HCEC 1CT (cell line): ENCODE results near the gene GRIP2.

ENCODE experiments used
- DNase-seq: peaks from one replicate; pipeline ENCODE4 v3.0.0-alpha.2; 2017

Gene GRIP2

DNA sequence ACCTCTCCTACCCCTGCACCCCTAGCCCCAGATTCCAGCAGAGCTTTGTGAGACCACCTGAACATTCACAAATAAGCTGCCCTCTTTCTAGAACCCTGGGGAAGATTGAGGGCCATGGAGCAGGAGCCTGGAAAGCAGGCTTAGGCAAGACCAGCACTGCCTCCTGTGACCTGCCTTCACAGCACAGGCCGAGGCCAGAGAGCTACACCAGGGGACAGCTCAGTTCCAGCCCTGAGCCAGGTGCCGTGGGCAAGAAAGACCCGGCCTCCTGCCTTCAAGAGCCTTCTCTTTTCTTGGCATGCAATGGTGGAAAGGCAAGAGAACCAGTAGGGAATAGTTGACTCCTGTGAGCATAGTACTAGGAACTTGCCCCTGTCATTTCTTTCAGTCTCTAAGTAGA is 89.6 kb downstream of the GRIP2 start:
- DNase-seq: no peak

DNA sequence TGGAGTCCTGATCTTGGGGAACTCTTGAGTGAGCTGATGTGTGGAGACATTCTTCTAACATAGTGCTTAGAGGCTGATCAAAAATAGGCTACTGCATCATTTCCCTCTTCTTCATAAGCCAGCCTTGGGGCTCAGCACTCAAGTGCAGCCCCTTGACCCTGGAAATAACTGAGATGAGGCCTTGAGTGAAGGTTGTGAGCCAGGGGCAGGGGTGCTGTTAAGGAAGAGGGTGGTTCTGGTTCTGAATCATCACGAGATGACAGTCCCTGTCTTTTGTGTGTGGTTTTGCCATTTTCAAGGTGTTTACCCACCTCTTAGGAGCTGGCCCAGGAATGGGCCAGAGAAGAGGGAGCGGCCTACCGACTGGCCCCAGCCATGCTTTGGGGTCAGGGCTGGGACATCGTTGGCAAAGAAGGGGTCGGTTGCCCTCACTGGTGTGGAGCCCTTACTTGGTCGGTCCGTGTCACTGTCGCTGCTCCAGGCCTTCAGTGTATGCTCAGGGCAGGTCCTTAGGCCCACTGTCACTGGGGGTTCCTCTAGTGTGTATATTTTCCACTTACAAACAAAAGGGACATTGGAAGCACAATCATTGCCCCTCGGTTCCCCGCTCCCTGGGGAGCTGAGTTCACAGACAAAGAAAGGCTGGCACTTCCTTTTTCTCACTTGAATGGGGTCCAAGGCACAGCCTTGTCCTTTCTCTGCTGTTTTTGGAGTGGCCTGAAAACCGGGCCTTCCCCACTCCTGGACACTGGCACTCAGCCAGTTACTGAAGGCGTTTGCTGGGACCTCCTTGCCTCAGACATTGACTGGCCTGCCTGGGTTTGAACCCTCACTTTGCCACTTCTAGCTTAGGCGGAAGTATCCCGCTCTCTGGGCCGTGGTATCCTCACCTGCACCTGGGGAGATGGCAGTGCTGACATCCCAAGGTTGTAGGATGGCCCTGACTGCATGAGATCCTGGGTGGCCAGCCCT is 91.1 kb downstream of the GRIP2 start:
- DNase-seq: no peak

DNA sequence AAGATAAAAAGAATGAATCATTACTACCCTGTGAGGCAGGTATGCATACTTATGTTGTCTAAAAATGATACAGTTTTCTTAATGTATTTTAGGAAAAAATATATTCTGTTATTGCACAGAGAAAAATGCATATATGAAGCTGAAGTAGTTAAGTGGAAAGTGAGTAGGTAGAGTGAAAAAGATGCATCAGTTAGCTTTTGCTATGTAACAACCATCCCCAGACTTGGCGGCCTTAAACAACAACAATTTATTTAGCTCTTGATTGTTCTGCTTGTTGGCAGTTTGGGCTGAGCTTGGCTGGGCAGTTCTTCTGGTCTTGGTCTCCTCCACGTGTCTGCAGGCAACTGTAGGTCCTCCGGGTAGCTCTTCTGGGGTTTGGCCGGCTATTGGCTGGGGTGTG is 92.1 kb downstream of the GRIP2 start:
- DNase-seq: no peak

- no peak for DNase-seq
Measured at GRCh38 chr3:14446988-14447570, 93.1 kb downstream of the GRIP2 start.

DNA sequence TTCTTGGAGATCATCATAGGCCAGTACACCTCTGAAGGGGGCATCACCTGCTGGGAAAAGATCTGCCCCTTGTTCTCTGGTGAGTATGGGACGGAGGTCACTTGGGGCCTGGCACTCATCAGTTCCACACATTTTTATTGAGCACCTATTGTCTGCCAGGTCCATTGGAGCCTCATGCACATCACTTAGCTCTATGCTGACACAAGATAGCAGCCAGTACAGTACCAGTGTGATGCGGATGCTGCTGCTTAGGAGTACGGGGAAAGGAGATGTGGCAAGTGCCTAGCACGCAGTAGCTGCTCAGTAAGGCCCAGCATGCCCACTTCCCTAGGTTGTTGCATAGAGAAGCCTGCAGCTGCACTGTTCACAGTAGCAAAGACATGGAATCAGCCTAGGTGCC is 94.4 kb downstream of the GRIP2 start:
- DNase-seq: no peak

GRCh38 chr3:14444380-14444779 is 95.8 kb downstream of the GRIP2 start:
- DNase-seq: no peak

DNA sequence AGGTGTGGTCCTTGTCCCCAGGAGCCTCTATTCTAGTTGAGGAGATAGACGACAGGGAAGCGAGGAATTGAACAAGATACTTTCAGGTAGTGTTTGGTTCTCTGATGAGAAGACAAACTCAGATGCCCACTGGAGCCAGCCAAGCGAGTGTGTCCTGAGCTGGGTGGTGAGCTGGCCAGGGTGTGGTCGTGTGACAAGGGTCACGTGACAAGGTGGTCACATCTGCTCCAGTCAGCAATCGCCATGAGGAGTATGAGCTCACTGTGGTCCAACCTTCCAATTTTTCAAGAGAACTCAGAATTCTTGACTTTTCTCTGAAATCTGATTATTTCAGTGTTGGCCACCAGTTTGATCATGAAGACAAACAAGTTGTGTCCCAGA is 98.2 kb downstream of the GRIP2 start:
- no peak for DNase-seq

DNA sequence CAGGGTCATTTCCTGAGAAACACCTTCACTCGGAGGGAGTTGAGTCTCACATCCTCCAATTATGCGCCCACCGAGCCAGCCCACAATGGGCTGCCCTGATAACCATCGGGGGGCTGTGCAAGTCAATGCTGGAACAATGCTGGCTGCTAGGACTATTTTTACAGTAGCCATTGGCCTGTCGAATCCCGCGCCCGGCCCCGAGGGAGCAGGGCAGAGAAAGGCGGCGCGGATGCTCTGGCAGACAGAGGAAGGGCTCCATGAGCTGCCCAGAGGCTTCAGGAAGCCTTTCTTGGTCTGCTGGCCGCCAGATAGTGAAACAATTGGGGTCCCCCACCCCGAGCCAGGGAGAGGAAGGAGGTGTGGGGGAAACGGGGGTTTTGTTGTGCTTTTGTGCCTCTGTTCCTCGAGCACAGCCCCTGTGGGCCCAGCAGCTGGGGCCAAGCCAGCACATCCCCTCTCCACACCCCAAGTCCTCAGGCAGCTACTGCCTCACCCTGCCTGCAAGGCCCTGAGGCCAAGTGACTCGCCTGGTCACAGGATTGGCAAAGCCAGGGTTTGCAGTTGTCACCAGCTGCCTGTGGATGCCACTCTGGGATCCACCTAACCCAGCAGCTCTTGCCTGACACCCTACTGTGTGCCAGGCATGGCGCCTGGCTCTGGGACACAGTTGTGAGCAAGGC is 98.8 kb downstream of the GRIP2 start:
- DNase-seq: no peak

- DNase-seq: no peak
Measured at GRCh38 chr3:14440531-14441239, 99.5 kb downstream of the GRIP2 start.

DNA sequence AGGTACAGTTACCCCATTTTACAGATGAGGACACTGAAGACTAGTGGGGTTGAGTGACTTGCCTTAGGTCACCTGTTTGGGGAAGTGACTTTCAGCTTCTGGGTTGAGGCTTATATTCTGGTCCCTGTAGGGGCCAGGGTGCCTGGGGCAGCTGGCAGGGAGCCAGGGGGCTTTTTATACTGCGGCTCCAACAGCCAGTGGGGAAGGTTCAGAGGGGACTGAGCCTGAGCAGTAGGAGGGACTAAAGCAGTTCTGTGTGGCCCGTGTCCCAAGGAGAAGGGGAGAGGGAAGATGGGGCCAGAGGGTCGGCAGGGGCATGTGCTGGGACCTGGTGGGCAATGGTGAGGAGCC is 100.0 kb downstream of the GRIP2 start:
- no peak for DNase-seq

DNA sequence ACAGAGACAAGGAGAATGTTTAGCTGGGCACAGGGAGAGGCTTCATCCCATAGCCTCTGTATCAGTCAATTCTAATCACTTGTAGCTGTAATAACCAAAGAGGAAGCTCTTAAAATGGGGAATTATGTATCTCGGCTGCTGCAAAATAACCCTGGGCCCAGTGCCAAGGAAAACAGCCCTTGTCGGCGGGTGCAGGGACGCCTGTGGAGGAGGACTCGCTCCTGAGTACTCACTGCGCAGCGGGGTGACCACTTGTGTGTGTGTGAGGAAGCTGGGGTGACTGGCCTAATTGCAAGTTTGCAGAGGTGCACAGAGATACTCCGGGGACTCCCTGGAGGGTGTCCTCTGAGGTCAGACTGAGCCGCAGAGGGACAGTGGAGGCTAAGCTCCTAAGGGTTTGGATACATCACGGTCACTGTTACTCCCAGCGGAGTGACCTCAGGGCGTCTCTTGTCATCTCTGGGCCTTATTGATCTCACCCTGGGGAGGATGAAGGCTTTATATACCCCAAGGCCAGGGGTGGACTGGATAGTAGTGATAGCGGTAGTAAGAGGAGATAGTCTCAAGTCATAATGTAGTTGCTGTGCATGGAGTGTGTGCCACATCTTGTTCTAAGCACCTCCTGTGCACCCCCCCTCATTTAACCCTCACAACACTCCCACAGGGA is 100.5 kb downstream of the GRIP2 start:
- no peak for DNase-seq
